ENCODE measurements around the gene AUH.

AUH gene

DNA sequence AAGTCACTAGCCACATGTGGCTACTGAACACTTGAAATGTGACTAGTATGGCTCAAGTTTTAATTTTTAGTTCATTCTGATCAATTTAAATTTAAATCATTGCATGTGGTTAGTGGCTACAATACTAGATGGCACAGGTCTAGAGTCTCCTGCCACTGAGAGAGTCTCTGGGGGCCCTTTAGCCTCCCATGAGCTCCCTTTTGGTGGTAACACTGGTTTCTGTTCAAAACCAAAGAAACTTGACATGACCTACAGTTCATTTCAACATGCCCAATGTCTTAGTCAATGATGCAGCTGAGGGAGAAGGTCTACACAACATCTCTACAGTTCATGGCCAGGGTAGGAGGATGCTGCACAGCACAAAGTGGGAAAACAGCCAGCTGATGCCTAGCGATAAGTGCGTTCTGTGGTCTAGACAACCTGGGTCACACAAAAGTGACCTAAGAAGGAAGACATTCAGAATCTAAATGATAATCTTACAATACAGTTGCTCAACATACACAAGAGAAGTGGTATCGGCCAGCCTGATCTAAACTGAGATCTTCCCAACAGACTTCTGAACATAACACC is 121.0 kb downstream of the AUH start:
- no peak for DNase-seq

DNA sequence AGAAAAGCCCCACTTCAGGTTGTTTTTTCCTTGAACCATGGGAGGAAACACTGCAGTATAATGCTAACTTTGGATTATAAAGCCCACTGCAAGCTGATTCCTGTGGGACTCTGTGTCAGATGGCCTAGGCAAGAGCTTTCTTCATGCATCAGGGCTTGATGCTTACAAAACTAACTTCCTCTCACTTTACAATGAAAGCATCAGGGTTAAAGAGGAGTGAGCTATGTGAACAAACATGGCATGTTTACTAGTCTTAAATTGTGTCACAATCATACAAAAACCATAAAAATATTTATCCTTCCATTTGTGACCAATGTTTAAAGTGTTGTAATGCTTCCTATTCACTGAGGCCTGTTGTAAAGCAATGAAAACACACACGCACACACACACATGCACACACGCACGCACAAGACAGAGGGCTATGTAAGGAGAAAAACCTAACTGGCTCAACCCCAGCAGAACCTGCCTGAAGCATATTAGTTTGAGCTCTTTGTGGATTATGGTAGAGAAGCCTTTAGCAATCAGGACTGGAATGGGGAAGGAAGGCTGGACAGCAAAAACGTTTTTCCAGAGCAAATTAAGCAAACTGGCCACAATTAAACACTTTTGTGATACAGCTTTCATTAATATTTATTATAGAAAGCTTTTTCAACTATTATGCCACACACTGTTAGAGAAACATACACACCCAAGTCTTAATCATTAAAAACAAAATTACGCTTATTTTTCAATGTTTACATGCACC is 122.2 kb downstream of the AUH start:
- DNase-seq = no peak

DNA sequence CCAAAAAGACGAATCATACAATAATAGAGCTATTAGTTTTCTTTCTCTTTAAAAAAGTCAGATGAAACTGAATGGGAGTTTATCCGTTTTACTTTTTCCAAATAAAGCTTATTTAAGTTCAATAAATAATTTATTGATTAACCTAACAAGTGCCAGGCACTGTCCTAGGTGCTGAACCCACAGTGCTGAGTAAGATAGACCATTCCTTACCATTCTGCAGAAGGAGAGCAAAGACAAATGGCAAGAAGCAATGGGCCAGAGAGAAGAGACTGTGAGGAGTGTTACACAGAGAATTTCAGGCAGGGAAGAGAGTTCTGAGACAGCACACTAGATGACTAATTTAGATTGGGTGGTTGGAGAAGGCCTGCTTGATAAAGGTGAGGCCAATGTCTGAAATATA is 127.2 kb downstream of the AUH start:
- DNase-seq = no peak

DNA sequence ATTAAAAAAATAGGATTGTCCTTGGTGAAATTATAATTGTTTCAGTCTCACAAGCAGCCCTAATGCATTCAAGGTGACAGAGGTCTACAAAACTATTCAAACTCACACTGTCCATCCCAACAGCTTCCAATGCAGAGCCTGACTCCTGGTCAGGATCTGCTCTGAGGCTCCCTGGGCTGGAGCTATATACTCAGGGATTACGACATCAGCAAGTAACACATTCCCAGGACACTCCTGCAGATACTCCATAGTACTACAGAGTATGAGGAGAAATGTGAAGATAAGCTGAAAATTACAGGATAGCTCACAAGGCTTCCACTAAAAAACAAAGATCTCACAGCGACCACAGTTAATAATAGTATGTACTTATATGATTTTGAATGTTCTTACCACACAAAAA is 130.1 kb downstream of the AUH start:
- DNase-seq = no peak

DNA sequence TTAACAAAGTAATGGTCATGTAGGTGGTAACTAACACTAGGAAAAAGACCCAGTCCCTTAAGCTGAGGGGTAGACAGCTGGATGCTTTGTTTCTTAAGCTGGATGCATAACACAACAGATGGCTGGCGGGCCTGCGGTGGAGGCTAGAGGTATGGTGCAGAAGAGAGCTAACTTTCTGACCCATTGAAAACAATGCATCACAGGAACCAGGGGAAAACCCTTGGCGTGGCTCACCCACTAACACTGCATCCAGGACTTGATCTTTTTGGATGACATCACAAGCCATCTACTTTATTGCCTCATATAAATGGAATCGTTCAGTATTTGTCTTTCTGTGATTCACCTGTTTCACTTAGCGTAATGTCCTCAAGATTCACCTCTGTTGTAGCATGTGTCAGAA is 138.7 kb downstream of the AUH start:
- no peak for DNase-seq

DNA sequence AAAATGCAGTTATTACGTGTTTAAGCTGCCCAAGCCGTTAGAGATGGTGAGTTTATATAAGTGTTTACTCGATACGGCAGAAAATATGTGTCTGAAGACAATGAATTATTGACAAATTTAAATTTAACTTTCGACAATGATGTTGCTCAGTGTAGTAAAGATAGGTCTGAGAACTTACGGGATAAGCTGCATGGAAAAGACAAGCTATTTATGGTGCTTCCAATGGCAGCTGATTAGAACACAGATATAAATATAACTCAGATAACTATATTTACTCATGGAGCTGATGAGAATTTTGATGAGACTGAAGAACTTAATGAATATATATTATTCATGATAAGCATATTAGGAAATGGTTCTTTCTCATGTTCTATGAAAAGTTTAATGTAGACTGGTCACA is 139.3 kb downstream of the AUH start:
- DNase-seq = no peak

DNA sequence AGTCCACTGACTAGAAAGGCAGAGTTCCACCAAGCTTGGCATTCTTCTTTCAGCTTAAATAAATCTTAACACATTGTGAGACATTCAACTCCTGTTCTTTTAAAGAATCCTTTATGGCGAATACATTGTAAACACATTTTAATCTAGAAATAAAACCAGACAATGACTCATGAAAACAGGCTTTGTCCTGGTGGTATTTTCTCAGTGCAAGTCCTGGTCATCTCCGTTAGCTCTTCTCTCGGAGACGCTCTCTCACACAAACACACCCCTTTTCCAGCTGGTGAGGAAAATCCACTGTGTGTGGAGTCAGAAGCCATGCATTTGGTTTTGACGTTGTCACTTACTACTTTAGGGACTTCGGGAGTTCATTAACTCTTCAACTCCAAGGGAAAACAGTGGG is 140.4 kb downstream of the AUH start:
- DNase-seq = no peak

DNA sequence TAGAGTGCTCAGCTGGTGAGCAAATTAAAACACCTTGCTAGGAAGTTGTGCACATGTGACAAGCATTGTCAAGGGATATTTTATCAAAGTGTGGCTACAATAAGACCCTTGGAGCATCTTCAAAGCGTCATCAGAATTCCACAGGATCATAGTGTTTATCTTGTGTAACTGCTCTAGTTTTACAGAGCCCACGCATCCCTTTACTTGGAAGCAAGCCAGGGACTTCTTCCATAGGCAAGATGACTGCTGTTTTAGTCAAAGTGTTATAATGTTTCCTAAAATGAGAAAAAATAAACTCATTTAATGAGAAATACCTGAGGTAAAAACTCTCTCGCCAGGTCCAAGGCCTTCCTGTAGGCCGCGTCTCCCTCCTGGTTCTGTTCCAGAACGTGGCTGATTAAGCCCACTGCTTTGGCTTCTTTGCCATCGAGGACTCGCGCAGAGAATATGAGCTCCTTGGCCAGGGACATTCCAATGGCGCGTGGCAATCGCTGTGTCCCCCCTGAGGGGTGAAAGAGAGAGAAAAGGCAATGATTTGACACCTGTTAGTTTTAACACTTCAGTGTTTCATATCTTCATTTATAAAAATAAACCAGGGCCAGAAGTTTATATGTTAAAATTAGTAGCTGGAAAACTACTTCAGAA is 141.1 kb downstream of the AUH start:
- no peak for DNase-seq

DNA sequence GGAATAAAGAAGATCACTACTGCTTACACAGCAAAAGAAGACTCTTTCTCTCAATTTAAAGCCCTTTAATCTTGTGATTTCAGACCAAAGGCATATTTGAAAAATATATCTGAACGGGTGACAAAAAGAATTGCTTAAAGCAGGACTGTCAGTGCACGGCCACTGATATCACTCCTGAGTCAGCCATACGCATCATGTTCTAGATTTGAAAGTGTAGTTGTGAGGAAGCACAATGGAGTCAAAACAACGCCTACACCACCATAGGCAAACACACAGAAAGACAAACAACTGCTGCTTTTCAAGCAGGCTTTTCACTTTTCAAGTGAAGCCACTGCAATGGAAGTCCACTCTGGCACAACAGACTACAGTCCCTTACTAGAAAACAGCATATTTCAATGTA is 141.7 kb downstream of the AUH start:
- DNase-seq = no peak

DNA sequence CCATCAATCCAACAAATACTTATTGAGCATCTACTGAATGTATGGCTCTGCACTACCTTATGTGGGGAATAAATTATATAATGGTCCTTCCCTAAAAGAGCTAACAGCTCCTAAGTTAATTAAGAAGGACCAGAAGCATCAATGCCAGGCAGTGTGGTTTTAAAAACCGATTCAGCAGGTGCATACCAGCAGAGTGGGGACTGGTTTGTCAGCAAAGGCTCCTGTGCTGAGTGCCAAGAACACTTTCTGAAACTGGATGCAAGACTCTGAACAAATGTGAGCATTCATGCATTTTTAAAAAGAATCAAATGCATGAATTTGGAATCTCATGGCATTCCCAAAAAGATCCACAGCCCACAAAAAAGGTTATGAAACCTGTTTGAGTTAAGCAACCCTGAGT is 142.2 kb downstream of the AUH start:
- no peak for DNase-seq

DNA sequence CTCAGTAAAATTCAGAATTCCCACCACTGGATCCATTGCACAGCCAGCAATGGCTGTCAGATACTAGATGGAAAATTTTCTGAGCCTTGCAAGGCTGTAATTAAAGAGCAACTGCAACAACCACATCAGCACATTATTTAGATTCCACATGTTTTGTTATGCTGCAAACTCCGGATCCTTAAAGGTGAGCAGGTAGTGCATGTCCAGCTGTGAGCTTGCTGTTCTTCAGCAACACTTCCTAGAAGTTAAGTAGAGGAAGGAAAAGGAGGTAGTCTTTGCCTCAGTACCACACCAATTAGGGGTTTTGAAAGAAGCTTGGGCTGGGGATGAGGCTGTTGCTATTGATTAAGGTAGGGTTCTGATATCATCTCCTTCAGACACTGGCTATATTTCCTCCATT is 144.3 kb downstream of the AUH start:
- DNase-seq = no peak

DNA sequence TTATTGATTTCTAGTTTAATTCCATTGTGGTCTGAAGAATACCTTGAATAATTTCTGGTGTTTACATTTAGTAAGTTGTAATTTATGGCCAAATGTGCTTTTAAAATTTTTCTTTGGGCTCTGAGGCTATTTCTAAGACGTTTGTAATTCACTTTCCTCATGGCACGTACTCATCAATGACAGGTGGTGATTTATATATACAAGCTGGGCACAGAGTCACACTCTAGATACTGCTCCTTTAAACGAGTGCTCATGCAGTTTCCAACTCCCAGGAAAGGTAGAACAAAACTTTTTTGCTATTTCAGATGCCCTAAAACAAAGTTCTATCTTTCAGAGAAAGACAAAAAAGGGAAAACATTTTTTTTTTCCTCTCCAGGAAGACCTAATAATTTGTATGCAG is 146.9 kb downstream of the AUH start:
- DNase-seq = no peak

DNA sequence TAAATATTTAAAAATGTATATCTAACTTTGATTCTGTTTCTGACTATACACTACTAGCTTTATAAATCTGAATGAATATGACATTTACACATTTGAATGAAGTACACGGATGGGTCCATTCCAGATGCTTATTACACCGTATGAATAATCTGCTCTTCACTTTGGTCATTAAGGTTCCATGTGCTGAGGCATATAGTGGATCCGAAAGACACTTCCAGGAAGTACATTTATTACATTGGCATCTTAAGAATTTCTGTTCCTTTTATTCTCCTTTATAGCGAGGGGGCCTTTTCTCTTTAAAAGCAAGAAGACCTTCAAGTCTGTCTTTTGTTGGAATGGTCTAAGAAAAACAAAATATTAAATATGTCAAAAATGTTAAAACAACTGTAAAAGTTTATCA is 147.6 kb downstream of the AUH start:
- DNase-seq = no peak

DNA sequence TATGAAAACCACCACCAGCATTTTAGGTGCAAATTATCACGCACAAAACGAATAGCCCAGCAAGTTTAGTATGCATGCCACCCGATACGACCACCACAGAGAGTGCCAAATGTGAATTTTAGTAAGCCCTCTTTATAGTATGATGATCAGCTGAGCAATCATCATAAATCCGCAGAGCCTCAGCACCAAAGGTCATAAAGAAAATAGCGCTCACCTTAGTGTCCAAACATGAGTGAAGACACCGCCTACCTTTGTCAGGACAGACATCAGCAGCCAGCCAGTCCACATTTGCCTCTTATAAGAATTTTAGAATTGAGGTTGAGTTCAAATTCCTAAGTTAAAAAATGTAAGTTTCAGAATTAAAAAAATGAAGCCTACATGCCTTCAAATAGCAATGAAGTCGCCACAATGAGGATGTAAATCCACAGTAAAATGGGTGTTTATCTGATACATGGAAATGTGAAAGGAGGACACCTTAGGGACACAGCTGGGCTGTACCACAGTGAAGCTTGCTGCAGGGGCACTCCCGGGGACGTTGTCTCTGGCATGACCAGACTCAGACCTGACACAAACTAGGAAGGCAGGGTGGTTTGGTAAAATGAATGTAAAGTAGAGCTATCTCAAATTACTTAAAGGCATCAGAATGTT is 149.0 kb downstream of the AUH start:
- DNase-seq = no peak

DNA sequence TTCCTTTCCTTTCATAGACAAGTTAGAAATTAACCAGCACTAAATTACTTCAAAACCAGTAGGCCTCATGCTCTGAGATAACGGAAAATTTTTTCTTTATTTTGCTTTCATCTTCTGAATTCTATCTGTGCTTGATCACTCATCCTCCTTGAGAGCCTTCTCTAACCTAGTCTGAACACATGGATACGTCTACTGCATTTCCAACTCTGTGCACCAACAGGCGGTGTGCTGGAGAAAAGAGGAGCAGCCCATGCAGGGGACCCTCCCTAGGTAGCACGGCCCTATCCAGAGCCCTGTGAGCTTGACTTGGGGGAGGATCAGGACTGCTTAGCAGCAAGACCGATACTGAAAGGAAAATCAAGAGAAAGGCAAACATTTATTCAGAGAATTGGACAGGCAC is 149.8 kb downstream of the AUH start:
- peak; percentile 46 for DNase-seq

DNA sequence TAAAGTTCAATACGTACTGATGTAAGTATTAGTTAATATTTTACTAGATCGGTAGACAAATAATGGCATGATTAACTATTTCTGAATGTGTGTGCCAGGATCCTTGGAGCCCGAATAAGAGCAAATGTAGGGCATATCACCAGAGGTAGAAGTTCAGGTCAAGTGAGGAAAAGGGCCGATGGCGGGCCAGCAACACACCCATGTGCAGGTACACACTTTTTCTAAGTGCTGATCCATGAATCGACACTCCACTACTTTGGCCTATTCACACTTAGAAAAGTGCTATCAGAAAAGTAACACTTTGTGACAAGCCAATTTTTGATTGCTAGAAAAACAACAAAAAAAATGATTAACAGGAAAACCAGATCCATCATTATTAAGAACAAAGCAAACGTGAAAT is 150.3 kb downstream of the AUH start:
- DNase-seq = no peak

DNA sequence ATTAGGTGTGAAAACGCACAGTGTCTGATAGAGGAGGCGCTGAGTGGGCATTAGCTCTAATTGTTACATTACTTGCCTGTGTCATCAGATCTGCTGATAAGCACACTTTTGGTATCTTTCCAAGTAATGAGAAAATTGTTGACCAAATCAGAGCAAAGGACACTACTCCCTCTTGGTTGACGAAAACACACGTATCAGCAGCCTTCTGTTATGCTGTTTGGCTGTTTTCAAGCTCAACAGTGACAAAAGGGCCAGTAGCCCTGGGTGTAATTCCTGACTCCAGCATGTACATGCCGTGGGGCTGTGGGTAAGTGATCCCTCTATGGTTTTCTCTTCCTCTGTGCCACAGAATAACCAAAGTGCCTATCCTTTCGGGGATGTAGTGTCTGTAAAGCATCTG is 151.4 kb downstream of the AUH start:
- DNase-seq = no peak

DNA sequence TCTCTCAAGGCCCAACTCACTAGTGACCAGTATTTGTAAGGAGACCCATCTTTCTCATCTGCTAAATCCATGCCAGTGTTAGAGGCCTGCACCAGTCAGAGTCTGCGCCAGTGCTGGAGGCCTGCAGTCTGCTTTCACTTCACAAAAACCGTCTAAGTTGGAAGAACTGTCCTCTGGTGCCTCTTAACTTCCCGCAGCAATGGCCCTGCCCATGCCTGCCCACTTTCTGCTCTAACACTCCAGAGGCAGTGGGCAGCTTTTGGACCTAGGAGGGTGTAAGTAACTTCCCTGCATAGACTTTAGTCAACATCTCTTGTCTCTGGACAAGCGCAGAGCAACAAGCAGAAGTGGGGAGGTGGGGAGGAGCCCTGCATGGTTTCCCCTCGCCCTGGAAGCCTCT is 152.9 kb downstream of the AUH start:
- DNase-seq = no peak

DNA sequence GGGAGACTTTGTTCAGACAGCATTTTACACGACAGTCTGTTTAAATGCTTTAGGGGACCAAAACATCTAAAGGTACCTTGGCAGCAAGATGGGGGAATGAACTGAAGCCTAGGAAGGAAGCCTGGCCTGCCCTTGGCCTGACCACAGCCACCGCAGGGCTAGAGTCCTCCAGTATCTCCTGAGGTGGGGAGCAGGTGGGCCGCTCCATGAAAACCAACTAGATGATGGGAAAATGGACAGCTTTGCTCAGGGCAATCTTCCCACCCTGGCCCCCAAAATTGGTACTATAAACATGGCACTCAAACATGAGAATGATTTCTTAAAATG is 153.3 kb downstream of the AUH start:
- no peak for DNase-seq

DNA sequence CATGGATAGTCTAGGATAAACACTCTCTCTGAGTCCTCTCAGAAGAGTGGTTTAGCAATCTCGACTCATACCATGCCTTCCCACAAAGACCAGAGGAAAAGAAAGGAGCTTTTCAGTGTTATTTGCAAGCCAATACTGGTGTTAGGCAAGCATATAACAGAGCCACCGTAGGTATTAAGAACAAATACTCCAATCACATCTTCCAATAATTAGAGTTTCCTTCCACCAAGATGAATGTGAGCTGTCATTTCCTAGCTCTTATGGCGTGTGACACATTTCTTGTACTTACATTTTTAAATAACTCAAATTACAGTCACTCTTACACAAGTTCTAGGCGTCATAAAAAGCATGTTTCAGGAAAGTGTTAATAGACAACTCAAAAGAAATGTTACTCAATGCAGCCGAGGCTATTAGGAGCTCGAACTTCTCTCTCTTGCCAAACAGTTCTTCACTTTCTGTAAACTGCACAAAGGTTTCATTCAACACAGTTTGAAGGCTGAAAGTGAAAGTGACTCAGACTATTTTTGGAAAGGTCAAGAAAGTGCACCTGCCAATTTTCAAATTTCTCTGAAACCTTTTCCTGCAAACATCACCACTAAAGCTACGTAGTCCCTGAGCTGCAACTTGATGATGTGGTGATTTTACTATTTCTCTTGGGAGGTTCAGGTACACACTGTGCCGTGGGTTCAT is 153.8 kb downstream of the AUH start:
- peak; percentile 43 for DNase-seq

DNA sequence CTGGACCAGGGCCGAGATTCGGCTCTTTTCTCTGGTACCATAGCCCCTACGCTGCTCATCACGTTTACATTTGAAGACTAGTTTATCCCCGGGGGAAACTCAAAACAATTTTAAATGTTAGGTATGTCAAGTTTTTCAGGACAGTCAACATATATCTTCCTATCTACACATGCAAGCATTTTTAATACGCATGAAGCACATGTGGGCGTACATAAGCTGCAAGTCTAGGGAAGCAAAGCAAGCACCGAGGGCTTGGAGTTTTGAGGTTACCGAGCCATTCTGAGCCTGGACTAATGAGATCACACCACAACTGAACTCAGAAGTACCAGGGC is 154.4 kb downstream of the AUH start:
- DNase-seq = peak; percentile 25

DNA sequence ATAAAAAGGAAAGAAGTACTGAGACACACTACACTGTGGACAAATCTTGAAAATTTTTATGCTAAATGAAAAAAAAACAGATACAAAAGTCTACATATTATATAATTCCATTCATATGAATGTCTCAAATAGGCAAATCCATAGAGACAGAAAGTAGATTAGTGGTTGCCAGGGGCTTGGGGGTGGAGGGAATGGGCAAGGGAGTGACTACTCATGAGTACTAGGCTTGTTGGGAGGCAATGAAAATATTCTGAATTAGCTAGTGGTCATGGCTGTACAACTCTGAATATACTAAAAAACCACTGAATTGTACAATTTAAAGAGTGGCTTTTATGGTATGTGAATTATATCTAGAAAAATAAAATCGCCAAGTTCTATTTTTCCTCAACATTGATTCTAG is 154.9 kb downstream of the AUH start:
- no peak for DNase-seq

DNA sequence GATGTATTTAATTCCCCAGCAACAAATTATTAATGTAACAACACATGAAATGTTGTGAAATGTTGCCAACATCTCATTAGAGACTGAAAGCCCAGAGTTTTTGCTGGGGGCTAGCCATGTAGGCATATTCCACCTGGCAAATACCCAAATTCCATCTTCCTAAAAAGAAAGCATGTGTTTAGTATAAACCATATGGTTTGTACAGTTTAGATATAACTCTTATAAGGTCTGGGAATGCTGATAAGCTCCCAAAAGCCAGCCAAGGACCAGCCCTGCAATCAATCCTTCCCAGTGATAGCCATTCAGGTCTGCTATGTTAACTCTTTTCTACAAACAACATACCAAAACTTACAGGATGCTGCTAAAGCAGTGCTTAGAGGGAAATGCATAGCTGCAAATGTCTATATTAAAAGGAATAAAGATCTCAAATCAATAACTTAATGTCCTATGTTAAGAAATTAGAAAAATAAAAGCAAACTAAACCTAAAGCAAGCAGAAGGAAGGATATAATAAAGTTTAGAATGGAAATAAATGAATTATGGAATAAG is 158.9 kb downstream of the AUH start:
- DNase-seq = no peak
